SKM-1 treated with dmso at 0.1 percent for 144 hours (cell line): Measurements from ENCODE around the gene FGF12.

Experiments
- DNase-seq: peaks from one replicate; lab custom pipeline; 2025; ENCODE audit not compliant: unreplicated experiment; lab: John Stamatoyannopoulos, UW

Gene FGF12

DNA sequence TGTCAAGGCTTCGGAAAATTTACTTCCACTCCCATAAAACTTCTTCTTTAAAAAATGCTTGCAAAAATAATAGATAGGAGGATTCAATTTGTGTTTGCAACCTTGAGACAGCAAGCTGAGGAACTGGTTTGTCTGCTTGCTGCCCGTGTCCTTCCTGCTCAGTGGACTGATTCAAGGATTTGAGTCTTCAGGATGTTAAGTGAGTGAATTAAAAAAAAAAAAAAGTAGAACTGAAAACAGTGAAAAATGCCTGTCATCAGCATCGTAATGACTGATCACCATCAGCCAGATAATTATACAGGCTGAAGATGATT lies 453.7 kb downstream of the FGF12 start:
- DNase-seq: no peak

GRCh38 chr3:192273001-192273696 lies 454.2 kb downstream of the FGF12 start:
- DNase-seq: no peak

DNA sequence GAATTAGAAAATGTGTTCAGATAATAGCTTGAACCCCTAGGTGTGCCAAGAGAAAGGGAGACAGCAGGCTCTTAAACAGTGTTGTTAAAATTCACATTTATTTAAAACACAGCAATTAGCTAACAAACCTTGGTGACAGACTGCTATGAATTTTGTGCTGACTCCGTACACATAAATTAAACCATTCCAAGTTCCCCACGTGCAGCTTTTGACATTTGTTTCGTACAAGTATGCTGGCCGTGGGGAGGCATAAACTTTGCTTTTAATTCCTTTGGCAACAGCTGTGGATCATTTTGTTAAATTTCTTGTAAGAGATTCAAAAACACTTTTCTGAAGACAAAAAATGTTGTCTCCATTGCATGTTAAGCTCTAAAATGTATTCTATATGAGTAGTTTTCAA lies 465.3 kb downstream of the FGF12 start:
- no peak for DNase-seq

DNA sequence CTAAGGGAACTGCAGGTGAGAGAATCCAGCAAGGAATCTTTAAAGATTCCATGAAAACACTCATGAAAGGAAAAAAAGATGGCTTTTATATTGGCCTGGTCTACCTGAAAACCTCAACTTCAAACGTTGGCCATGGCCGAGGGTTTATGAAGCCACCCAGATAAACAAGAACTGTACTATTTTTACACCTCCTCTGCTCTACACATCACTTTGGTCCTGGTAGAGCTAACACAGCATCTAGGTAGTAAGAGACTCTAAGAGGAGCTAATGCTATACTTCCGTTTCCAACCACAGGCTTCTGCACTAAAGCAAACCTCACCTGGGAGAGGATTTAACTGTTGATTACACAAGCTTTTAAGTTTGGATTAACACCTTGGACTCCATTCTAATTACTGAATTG lies 466.2 kb downstream of the FGF12 start:
- DNase-seq: no peak

DNA sequence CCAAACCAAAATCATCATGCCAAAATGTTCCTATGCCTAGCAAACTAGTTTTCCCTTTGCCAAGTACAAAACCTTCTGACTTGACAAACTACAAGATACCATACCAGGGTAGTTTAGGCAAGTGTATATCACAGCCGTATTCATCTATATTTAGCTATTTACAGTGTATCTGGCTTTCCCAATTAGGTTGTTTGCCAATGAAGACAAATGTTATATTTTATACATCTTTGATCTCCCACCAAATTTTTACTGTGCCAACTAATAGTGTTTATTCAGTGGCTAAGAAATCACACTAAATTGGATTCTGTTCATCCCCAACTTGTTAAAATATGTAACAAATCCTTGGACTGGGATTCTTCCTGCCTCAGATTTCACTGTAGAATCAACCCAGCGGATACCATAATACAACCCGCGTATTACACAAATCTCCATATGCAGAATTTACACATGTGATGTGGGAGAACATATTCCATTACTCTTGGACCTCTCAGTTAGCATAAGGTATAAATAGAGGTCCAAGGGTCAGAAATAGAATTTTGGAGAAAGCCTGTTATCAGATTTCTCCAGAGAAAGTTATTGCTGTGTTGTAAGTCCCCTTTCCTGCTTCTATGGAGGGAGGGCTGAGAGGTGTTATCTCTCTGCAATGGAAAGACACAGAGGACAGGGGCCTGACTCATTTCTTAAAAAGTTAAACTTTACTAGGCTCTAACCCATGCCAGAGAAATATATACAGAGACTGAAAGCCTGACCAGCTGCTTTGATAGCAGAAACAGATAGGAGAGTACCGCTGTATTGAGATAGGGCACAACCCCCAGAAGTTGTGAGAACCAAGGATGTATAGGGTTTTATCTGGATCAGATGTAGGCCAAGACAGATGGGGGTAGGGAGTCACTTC lies 467.0 kb downstream of the FGF12 start:
- DNase-seq: no peak

GRCh38 chr3:192259661-192260060 lies 467.7 kb downstream of the FGF12 start:
- no peak for DNase-seq

DNA sequence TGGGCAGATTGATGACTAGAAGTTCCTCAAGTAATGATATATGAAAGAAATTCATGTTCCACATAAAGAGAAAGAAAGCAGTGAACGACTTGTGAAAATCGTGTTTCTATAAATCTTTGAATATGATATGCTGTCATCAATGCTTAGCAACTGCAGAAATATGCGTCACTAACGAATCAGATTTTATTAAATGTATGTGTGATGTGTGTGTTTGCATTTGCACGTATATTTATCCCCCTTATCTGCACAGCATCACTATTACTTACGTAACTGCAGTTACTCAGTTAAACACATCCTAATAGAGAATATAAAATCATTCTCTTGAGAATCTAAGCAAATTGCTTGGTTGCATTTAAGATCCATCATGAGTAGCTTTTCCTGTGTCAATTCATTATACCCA lies 468.6 kb downstream of the FGF12 start:
- no peak for DNase-seq

GRCh38 chr3:192255839-192256238 lies 471.5 kb downstream of the FGF12 start:
- no peak for DNase-seq

- DNase-seq: no peak
Measured at GRCh38 chr3:192253138-192253887, 474.0 kb downstream of the FGF12 start.

- DNase-seq: no peak
Measured at GRCh38 chr3:192249516-192249915, 477.8 kb downstream of the FGF12 start.

DNA sequence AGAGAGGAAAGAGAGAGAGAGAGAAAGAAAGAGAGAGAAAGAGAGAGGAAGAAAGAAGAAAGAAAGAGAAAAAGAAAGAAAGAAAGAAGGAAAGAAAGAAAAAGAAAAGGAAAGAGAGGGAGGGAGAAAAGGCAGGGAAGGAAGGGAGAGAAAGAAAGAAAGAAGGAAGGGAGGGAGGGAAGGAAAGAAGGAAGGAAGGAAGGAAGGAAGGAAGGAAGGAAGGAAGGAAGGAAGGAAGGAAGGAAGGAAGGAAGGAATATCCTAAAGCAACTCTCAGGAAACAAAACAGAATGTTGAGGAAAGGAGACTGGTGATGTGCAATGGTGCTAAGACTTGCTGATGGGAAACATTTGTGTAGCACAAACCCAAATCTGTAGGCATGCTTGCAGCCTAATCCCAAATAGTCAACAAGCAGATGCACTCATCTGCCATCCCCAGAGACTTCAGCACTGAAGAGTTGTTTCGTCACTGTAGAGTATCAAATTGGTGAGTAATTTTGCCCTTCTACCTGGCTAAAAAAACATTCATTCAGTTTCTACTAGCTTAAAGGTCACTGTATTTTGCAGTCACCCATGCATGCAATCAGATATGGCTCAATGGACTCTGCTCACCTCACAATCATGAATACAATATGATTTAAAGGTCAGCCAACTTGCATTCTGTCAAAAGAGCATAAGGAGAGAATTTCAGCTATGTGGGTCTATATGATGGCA lies 480.3 kb downstream of the FGF12 start:
- no peak for DNase-seq

GRCh38 chr3:192244591-192244990 lies 482.8 kb downstream of the FGF12 start:
- DNase-seq: no peak

DNA sequence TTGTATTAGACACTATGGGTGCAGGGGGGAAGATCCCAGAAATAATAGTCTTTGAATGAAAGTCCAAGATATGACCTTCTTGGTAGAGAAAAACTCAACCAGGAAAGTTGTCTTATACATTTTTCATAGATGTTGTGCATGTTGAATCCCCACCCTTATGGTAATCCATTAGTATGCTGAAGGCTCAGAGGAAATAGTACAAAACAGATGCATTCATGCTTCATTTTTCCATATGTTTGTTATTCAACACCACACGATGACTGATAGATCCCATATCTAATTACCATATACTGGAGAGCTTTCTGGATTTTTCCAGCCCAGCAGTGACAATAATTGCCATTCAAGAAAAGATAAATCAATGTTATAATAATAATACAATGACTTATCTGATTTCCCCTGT lies 487.4 kb downstream of the FGF12 start:
- DNase-seq: no peak

- no peak for DNase-seq
Measured at GRCh38 chr3:192237992-192238608, 489.2 kb downstream of the FGF12 start.

- DNase-seq: no peak
Measured at GRCh38 chr3:192229866-192230265, 497.5 kb downstream of the FGF12 start.

DNA sequence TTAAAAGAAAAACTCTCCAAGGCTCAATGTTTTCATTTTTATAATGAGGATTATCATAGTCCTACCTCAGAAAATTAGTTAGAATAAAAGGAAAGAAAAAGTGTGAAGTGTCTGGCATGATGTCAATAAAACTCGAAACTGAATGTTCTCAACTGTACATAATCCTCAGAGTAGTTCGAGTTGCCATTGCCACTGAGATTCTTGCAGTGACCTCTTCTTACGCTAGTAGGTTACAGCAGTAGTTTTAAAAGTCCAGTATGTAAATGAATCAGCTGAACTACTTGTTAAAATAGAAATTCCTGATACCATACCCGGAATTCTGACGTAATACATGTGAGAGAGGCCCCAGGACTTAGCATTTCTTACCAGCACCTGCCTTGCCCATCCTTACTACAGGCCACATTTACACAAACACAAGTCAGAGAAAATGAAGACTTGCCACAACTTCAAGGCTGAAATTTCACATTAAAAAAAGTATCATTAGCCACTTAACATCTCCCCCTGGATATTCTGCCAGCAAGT lies 502.6 kb downstream of the FGF12 start:
- no peak for DNase-seq

GRCh38 chr3:192223815-192224214 lies 503.5 kb downstream of the FGF12 start:
- DNase-seq: no peak

GRCh38 chr3:192220915-192221314 lies 506.4 kb downstream of the FGF12 start:
- DNase-seq: no peak

DNA sequence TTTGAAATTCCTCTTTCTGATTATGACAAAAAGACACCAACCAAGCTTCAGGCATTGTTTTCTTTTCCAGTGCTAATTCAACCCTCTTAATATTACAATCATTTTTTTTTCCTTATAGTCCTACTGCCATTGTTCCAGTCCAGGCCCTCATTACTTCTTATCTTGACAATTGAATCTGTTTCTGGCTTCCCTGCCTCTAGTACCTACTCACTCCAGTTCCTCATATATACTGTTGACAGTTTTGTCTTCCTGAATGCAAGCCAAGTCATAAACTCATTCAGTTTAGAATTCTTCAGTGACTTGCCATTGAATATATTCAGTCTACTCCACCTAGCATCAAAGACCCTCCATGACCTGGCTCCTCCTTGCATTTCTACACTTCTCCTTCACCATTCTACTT lies 507.4 kb downstream of the FGF12 start:
- no peak for DNase-seq

GRCh38 chr3:192216067-192216466 lies 511.3 kb downstream of the FGF12 start:
- DNase-seq: no peak

- DNase-seq: no peak
Measured at GRCh38 chr3:192212979-192213378, 514.4 kb downstream of the FGF12 start.
